HG02588 (cell line): ENCODE data around the gene ZNF500.

Experiments used
- ATAC-seq: cut with Tn5 transposase; IDR thresholded peaks from one replicate; pipeline ENCODE4 v1.9.1; 2021; ENCODE audit warnings: mild to moderate bottlenecking, moderate library complexity; ENCODE audit not compliant: unreplicated experiment

ZNF500 gene

GRCh38 chr16:4713663-4714501 lies 53.1 kb downstream of the ZNF500 start:
- ATAC-seq, result no peak

- no peak for ATAC-seq
These were observed 57.5 kb downstream of the ZNF500 start for GRCh38 chr16:4709481-4709880.

- ATAC-seq, result no peak
These were observed 60.1 kb downstream of the ZNF500 start for GRCh38 chr16:4706871-4707270.

- ATAC-seq, result no peak
These were observed 62.0 kb downstream of the ZNF500 start for GRCh38 chr16:4704913-4705312.

DNA sequence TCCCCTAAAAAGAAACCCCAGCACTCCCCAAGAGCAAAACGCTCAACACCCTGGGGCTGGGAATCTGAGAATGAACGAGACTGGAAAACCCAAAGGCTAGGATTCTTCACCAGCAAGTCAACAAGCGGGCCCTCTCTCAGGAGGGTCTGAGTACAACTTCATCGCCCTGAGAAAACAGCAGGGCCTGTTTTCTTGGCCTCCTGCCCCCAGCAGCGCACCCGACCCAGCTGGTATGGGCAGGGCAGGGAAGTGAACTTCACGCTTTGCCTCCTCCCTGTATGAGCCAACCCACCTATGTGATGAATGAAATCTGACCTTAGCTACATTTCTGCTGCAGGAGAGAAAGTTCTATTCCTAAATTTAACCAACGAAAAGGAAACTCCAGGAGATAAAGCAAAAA lies 62.5 kb downstream of the ZNF500 start:
- no peak for ATAC-seq

DNA sequence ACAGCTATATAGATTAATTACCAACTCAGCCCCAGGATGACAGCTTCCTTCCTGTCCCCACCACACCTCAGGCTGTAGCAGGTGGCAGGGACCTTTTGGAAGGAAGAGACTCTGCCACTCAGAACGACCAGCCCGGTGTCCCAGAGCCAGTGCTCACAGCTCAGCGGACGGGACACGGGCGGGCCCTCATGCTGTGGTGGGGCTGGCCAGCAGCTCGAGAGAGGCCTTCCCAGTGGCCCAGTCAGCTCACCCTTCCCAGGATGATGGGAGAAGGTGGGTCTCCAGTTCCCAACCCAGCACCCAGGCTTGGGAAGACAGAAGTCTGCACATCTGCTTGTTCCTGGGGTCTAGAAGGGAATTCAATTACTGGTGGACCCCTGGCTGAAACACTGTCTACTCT lies 63.1 kb downstream of the ZNF500 start:
- ATAC-seq, result no peak

DNA sequence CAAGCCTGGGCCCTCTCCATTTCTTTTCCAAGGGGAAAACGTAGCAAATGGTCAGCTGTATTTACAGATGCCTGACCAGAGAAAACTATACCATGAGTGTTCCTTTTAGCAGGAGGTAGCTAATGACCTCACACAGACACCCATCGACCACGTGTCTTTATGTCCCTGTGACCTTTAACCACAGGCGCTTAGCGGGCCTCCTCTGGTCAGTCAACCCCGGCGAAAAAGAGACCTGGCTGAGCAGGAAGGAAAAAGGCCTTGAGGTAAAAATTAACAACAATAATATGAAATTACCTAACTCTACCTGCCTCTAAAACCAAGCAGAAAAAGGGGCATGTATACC lies 64.5 kb downstream of the ZNF500 start:
- ATAC-seq, result no peak

DNA sequence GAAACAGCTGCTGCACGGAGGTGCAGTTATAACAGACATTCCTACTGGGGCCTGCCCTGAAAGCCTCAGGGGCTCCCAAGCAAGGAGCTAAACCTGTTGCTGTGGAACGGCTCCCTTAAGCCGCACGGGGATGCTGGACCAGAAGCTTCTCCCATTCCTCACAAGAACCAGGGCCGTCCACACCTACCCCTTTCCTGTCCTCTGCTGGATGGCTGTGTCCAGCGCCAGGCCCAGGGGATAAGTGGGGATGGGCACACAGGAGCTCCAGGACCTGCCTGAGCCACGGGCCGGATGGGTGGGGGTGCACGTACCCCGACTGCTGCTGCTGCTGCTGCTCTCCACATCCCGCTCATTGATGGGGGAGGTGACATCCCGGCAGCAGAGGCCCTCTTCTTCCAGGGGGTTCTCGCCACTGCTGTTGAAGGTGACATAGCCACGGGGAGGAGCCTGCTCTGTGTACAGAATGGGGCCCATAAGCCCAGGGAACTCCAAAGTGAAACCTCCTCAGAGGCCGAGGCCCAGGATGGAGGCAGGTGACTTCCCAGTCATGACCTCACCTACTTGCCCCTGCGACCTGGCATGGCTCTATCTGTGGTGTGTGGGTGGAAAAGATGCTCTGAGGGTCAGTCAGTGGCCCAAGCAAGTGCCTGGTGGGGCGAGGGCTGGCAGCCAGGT lies 65.0 kb downstream of the ZNF500 start:
- ATAC-seq, result no peak

GRCh38 chr16:4700997-4701743 lies 65.8 kb downstream of the ZNF500 start:
- ATAC-seq, result no peak

DNA sequence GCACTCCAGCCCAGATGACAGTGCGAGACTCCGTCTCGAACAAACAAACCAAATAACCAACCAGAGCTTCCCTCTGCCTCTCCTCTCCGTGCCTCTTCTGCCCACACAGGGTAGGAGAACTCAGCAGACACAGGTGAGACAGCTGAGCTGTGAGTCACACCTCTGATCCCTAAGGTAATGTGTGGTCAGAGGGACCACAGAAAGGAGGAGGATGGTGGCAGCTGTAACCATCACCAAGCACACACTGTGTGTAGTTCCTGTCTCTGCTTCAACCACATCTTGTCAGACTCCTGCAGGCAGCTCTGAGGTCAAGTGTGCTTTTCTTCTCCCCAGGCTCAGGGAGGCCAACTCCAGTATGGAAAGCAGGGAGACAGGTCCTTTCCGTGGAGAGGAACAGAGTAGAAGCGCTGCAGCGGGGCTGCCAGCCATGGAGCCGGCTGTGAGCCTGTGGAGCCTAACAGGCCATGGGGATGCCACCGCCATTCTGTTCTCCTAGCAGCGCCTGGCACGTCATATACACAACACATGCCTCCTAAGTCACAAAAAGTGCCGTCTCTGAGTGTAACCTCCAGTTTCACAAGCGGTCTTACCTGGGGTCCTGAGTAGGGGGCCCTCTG lies 66.5 kb downstream of the ZNF500 start:
- ATAC-seq, result no peak

DNA sequence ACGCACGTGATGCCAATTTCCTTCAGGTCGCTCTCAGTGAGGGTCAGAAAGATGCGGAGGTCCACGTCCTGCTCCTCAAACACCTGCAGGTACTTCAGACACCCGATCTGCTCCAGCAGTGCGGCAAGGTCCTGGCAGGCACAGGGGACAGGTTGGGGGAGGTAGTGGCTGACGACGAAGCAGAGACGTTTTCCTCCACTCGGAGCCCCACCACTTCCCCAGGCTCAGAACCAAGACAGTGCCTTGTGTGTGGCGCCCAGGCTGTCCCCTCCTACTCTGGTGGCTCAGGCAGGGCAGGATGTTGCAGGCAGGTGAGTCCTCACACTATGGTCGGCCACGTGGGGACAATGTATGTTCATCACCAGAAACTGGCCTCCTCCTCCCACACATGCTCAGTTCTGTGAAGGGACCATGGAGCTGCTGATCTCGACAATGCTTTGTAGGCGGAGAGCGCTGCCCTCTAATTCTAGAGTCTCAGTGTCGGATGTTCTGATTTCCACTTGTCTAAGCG lies 67.9 kb downstream of the ZNF500 start:
- ATAC-seq, result no peak

DNA sequence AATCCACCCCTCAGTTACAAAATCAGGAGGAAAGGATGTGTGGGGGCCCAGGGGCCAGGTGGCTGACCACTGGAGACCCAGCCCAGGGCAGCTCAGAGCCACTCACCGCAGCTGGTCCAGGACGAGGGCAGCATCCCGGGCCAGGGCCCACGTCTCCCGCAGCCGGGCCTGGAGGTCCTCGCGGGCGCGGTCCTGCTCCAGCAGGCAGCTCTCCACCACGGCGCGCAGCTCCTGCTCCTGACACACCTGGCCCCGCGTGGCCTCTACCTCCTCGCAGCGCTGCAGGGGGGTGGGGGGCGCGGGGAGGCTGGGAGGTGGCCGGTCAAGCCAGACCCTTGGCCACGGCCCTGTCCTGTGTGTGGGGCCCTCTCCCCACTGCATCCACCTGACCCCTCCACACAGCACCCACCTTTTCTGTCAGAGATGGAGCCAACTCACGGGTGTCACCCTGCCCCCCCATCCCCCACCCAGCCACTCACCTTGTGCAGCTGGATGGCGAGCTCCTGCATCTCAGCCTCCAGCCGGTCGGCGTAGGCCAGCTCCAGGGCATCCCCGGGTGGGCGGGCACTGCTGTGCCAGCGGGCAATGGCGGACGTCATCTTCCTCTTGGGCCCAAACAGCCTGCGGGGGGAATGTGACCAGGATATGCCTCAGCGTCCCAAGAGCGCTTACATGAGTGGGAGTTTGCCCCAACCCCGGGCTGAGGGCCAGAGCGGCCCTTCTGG lies 68.5 kb downstream of the ZNF500 start:
- no peak for ATAC-seq
